GM18526 (cell line): Measurements from ENCODE around the gene CDH4.

ENCODE experiments used
- POLR2A ChIP-seq: IDR thresholded peaks from 3 replicates; pipeline ENCODE4 v1.6.1; 2011; ENCODE audit not compliant: insufficient read length; ENCODE audit errors: extremely low read depth

CDH4 gene

GRCh38 chr20:61291166-61291829, 39.2 kb downstream of the CDH4 start:
- no peak for TF ChIP-seq POLR2A

- TF ChIP-seq POLR2A = no peak
Measured at GRCh38 chr20:61292391-61292790, 40.3 kb downstream of the CDH4 start.

GRCh38 chr20:61292821-61293612, 41.0 kb downstream of the CDH4 start:
- TF ChIP-seq POLR2A = no peak

- TF ChIP-seq POLR2A = no peak
Measured at GRCh38 chr20:61293951-61294350, 41.9 kb downstream of the CDH4 start.

GRCh38 chr20:61295249-61295648, 43.2 kb downstream of the CDH4 start:
- TF ChIP-seq POLR2A = no peak

GRCh38 chr20:61295682-61296628, 43.9 kb downstream of the CDH4 start:
- no peak for TF ChIP-seq POLR2A

GRCh38 chr20:61296629-61297019, 44.6 kb downstream of the CDH4 start:
- TF ChIP-seq POLR2A = no peak

- no peak for TF ChIP-seq POLR2A
Measured at GRCh38 chr20:61297491-61297890, 45.4 kb downstream of the CDH4 start.

- TF ChIP-seq POLR2A = no peak
Measured at GRCh38 chr20:61297986-61298385, 45.9 kb downstream of the CDH4 start.

- no peak for TF ChIP-seq POLR2A
Measured at GRCh38 chr20:61298661-61299060, 46.6 kb downstream of the CDH4 start.

GRCh38 chr20:61299104-61299503, 47.0 kb downstream of the CDH4 start:
- TF ChIP-seq POLR2A = no peak

- no peak for TF ChIP-seq POLR2A
Measured at GRCh38 chr20:61299618-61300017, 47.6 kb downstream of the CDH4 start.

- TF ChIP-seq POLR2A = no peak
Measured at GRCh38 chr20:61300293-61300692, 48.2 kb downstream of the CDH4 start.

GRCh38 chr20:61300709-61301108, 48.6 kb downstream of the CDH4 start:
- no peak for TF ChIP-seq POLR2A

- no peak for TF ChIP-seq POLR2A
Measured at GRCh38 chr20:61301711-61302525, 49.9 kb downstream of the CDH4 start.

GRCh38 chr20:61303217-61303616, 51.2 kb downstream of the CDH4 start:
- TF ChIP-seq POLR2A = no peak
